GM12873 (cell line): Measurements from ENCODE around the gene ERF.

ENCODE experiments used
- CTCF ChIP-seq: IDR thresholded peaks from 2 replicates; pipeline ENCODE4 v1.5.1; 2012; ENCODE audit warnings: low read depth, mild to moderate bottlenecking, moderate library complexity, low read length, control low read depth; ENCODE audit not compliant: insufficient read depth; ENCODE audit errors: missing control alignments

Gene ERF

GRCh38 chr19:42253245-42254088 is 1.5 kb downstream of the ERF start:
- no peak for TF ChIP-seq CTCF

GRCh38 chr19:42252365-42253244 is 2.3 kb downstream of the ERF start:
- no peak for TF ChIP-seq CTCF

- TF ChIP-seq CTCF, result no peak
Observed at GRCh38 chr19:42251572-42252358, 3.2 kb downstream of the ERF start.

GRCh38 chr19:42250666-42251531 is 4.0 kb downstream of the ERF start:
- TF ChIP-seq CTCF, result no peak

- no peak for TF ChIP-seq CTCF
Observed at GRCh38 chr19:42250183-42250665, 4.7 kb downstream of the ERF start.

GRCh38 chr19:42249769-42250168 is 5.2 kb downstream of the ERF start:
- no peak for TF ChIP-seq CTCF
